SKM-1 (cell line): ENCODE data around the gene KRTAP15-1.

Source experiments
- DNase-seq: peaks from one replicate; lab custom pipeline; 2025; ENCODE audit not compliant: unreplicated experiment; lab: John Stamatoyannopoulos, UW

KRTAP15-1 gene

GRCh38 chr21:30439975-30440374 is at the start of gene KRTAP15-1:
Gene KRTAP15-1, plus strand, starts transcription at chr21:30440275. Its CDS starts 53 bp downstream, at chr21:30440328.
- no peak for DNase-seq

- DNase-seq: no peak
Measured at GRCh38 chr21:30391492-30392025, 48.5 kb upstream of the KRTAP15-1 start.

- DNase-seq: no peak
Measured at GRCh38 chr21:30395731-30396130, 44.3 kb upstream of the KRTAP15-1 start, which contains the start of gene KRTAP13-1. Gene KRTAP13-1, plus strand, starts transcription at chr21:30396031. Its CDS starts 56 bp downstream, at chr21:30396087.

- no peak for DNase-seq
Measured at GRCh38 chr21:30408782-30409494, 31.1 kb upstream of the KRTAP15-1 start.

GRCh38 chr21:30415993-30416392 is 24.1 kb upstream of the KRTAP15-1 start:
- DNase-seq: no peak

- DNase-seq: no peak
Measured at GRCh38 chr21:30425826-30426225, 14.2 kb upstream of the KRTAP15-1 start, which contains the start of gene KRTAP13-3. Gene KRTAP13-3, minus strand, starts transcription at chr21:30425926. Its CDS starts 14 bp downstream, at chr21:30425912.

- DNase-seq: no peak
Measured at GRCh38 chr21:30426731-30427130, 13.3 kb upstream of the KRTAP15-1 start.

GRCh38 chr21:30430170-30430655 is 9.9 kb upstream of the KRTAP15-1 start, which contains the start of gene KRTAP13-4:
Gene KRTAP13-4, plus strand, starts transcription at chr21:30430220. Its CDS starts 56 bp downstream, at chr21:30430276.
- no peak for DNase-seq

GRCh38 chr21:30434033-30434631 is 5.9 kb upstream of the KRTAP15-1 start:
- peak; percentile 62 for DNase-seq

- DNase-seq: no peak
Measured at GRCh38 chr21:30437010-30437565, 3.0 kb upstream of the KRTAP15-1 start.

- DNase-seq: no peak
Measured at GRCh38 chr21:30443226-30443625, 3.2 kb downstream of the KRTAP15-1 start.

- DNase-seq: no peak
Measured at GRCh38 chr21:30444204-30444603, 4.1 kb downstream of the KRTAP15-1 start.

GRCh38 chr21:30447056-30447455 is 7.0 kb downstream of the KRTAP15-1 start:
- peak; percentile 4 for DNase-seq

- no peak for DNase-seq
Measured at GRCh38 chr21:30448514-30448913, 8.4 kb downstream of the KRTAP15-1 start.

- DNase-seq: peak; percentile 11
Measured at GRCh38 chr21:30463713-30464112, 23.6 kb downstream of the KRTAP15-1 start.

- no peak for DNase-seq
Measured at GRCh38 chr21:30468900-30469714, 29.0 kb downstream of the KRTAP15-1 start.

- DNase-seq: no peak
Measured at GRCh38 chr21:30478004-30478403, 37.9 kb downstream of the KRTAP15-1 start.

GRCh38 chr21:30479259-30479658 is 39.2 kb downstream of the KRTAP15-1 start:
- no peak for DNase-seq

GRCh38 chr21:30480145-30480544 is 40.1 kb downstream of the KRTAP15-1 start, which contains the start of gene KRTAP19-1:
Gene KRTAP19-1, minus strand, starts transcription at chr21:30480367. Its CDS starts 50 bp downstream, at chr21:30480317.
- DNase-seq: no peak

GRCh38 chr21:30482130-30482529 is 42.1 kb downstream of the KRTAP15-1 start:
- no peak for DNase-seq
